Measurements from ENCODE around the gene SNX21. TPM values are rescaled to one million over a fixed set of nuclear protein-coding genes. Genes with fewer than 3 reads are reported as not detected.
A peak's percentile ranks its signal among the peaks of the same experiment; 100 is the strongest.

SNX21 gene
- total RNA-seq (2014; rRNA removed; shearing (Covaris generic)), result 0.49 and 0.79 TPM in 2 replicates
- total RNA-seq (2022), result 0.49 and 1.1 TPM in 2 replicates
- percentile 10 among the genes with signal in this experiment for Bru-seq, nascent RNA
- percentile 12 among the genes with signal in this experiment for BruChase-seq, experiment 1, labeled RNA remaining after a 6-hour chase
- percentile 14 among the genes with signal in this experiment for BruChase-seq, experiment 2, labeled RNA remaining after a 2-hour chase
- long read RNA-seq, partial matches to known transcripts, result 0 of 7 reads
- long read RNA-seq, other reads (novel, unspliced or antisense), result 6 of 7 reads

- Histone ChIP-seq H4K20me1 (ENCODE audit: insufficient read depth, low read length) (no peaks in the 10 kb centered on the region), H3K4me1 (ENCODE audit: insufficient read depth, low read length, poor library complexity, severe bottlenecking) (peaks cover 7% of the 10 kb centered on the region), H3K9me3 (ENCODE audit: low read length) (no peaks in the 10 kb centered on the region), H3K9me2 (ENCODE audit: insufficient read depth, low read length) (no peaks in the 10 kb centered on the region), H3K4me3 (ENCODE audit: low read depth, low read length, poor library complexity, severe bottlenecking) (peak within 1 kb of the TSS; percentile 60), H2AFZ (ENCODE audit: low read length) (peak within 1 kb of the TSS; percentile 60), H3K27ac (ENCODE audit: low read depth, low read length, poor library complexity, severe bottlenecking) (no peak within 1 kb of the TSS), H3K79me2 (ENCODE audit: insufficient read depth, low read depth, low read length) (no peaks in the 10 kb centered on the region), H3K36me3 (ENCODE audit: insufficient read depth, low read length) (no peaks in the 10 kb centered on the region), H3K4me2 (ENCODE audit: low read length) (peak within 1 kb of the TSS; percentile 72)
- CTCF ChIA-PET (ENCODE audit: unreplicated experiment), result no interaction called here
- intact Hi-C loops (cut with micrococcal nuclease; ENCODE audit: unreplicated experiment), result no loop called here
- TF ChIP-seq EZH2phosphoT487 (IDR thresholded peaks at IDR 0.05; ENCODE audit: borderline replicate concordance, low read depth, low read length) (no peak), CTCF (conservative IDR thresholded peaks at IDR 0.05; ENCODE audit: low read length) (no peak)
- POLR2A ChIA-PET, result interaction anchor here (0.9 to 2.1 kb wide), 3 partner anchors 9 to 11 kb away, joined by 4 to 8 read pairs (median 4); no protein-coding TSS in a partner anchor
- no TSS peak for BruUV-seq (replicated peaks)
- DNase-seq (ENCODE audit: low spot score), result no peak
Measured at GRCh38 chr20:45833030-45833882, at the start of gene SNX21. Gene SNX21, plus strand, starts transcription at chr20:45833799. Its CDS starts 121 bp downstream, at chr20:45833920.

- POLR2A ChIA-PET, result no interaction called here
- no peak overlapping the region for H3K27ac ChIP-seq (ENCODE audit: low read depth, low read length, poor library complexity, severe bottlenecking)
- intact Hi-C loops (cut with micrococcal nuclease; ENCODE audit: unreplicated experiment), result no loop called here
- BruUV-seq (replicated peaks), result no TSS peak
- no peak overlapping the region for H3K4me2 ChIP-seq (ENCODE audit: low read length)
- peaks cover 14% of the 10 kb centered on the region for H3K4me1 ChIP-seq (ENCODE audit: insufficient read depth, low read length, poor library complexity, severe bottlenecking)
- peaks cover 7% of the 10 kb centered on the region; the same call in 1 of the 2 replicates for H3K79me2 ChIP-seq (ENCODE audit: insufficient read depth, low read depth, low read length)
- TF ChIP-seq CTCF (conservative IDR thresholded peaks at IDR 0.05; ENCODE audit: low read length), result no peak
- no peak for TF ChIP-seq EZH2phosphoT487 (IDR thresholded peaks at IDR 0.05; ENCODE audit: borderline replicate concordance, low read depth, low read length)
- CTCF ChIA-PET (ENCODE audit: unreplicated experiment), result interaction anchor here (0.6 kb wide), 1 partner anchor 957 kb away, joined by 8 read pairs; no protein-coding TSS in a partner anchor
- H3K36me3 ChIP-seq (ENCODE audit: insufficient read depth, low read length), result no peaks in the 10 kb centered on the region
- H2AFZ ChIP-seq (ENCODE audit: low read length), result no peak overlapping the region
- DNase-seq (ENCODE audit: low spot score), result no peak
- H3K4me3 ChIP-seq (ENCODE audit: low read depth, low read length, poor library complexity, severe bottlenecking), result no peak overlapping the region
- H3K9me3 ChIP-seq (ENCODE audit: low read length), result no peaks in the 10 kb centered on the region
- no peaks in the 10 kb centered on the region for H4K20me1 ChIP-seq (ENCODE audit: insufficient read depth, low read length)
- no peaks in the 10 kb centered on the region for H3K9me2 ChIP-seq (ENCODE audit: insufficient read depth, low read length)
Measured at GRCh38 chr20:45788351-45788750, 45.2 kb upstream of the SNX21 start.

All from OCI-LY7 (cell line).